HG03521 (cell line): ENCODE results near the gene TSACC.
"Not testable (repeated sequence)": the region's sequence is repeated elsewhere in the genome, so short reads cannot be mapped to it uniquely, and the experiment has no call there.

Experiments
- ATAC-seq: cut with Tn5 transposase; IDR thresholded peaks from one replicate; pipeline ENCODE4 v1.9.1; 2021; ENCODE audit warnings: mild to moderate bottlenecking, moderate library complexity; ENCODE audit not compliant: unreplicated experiment

The TSACC gene

GRCh38 chr1:156338180-156338976 lies at the start of gene TSACC, which contains the start of gene CCT3:
TSS of gene TSACC (plus strand) at chr1:156338526. CDS start at chr1:156339758, 1,232 bp downstream.
TSS of gene CCT3 (minus strand) at chr1:156338292. CDS start at chr1:156338184, 108 bp downstream.
- peak; percentile 90 for ATAC-seq

- ATAC-seq, result no peak
Observed at GRCh38 chr1:156289857-156290256, 48.5 kb upstream of the TSACC start.

GRCh38 chr1:156291226-156292061 lies 46.9 kb upstream of the TSACC start:
- no peak for ATAC-seq

GRCh38 chr1:156293098-156293434 lies 45.3 kb upstream of the TSACC start:
- no peak for ATAC-seq

GRCh38 chr1:156293895-156294294 lies 44.4 kb upstream of the TSACC start:
- no peak for ATAC-seq

- ATAC-seq, result no peak
Observed at GRCh38 chr1:156295391-156295947, 42.9 kb upstream of the TSACC start, which contains the start of gene GLMP. TSS of gene GLMP (minus strand) at chr1:156295679. CDS start at chr1:156295645, 34 bp downstream.

GRCh38 chr1:156298852-156299357 lies 39.4 kb upstream of the TSACC start, which contains the start of gene VHLL:
TSS of gene VHLL (minus strand) at chr1:156299307. CDS start at chr1:156299189, 118 bp downstream.
- no peak for ATAC-seq

GRCh38 chr1:156303241-156303640 lies 35.1 kb upstream of the TSACC start:
- ATAC-seq, result no peak

- no peak for ATAC-seq
Observed at GRCh38 chr1:156305215-156305614, 33.1 kb upstream of the TSACC start.

GRCh38 chr1:156308078-156308477 lies 30.2 kb upstream of the TSACC start:
- no peak for ATAC-seq

- ATAC-seq, result no peak
Observed at GRCh38 chr1:156310962-156311361, 27.4 kb upstream of the TSACC start.

GRCh38 chr1:156316909-156317308 lies 21.4 kb upstream of the TSACC start:
- ATAC-seq, result no peak

- ATAC-seq, result no peak
Observed at GRCh38 chr1:156319664-156320063, 18.7 kb upstream of the TSACC start.

- ATAC-seq, result no peak
Observed at GRCh38 chr1:156320560-156320959, 17.8 kb upstream of the TSACC start.

GRCh38 chr1:156323179-156323578 lies 15.1 kb upstream of the TSACC start:
- ATAC-seq, result not testable (repeated sequence)

GRCh38 chr1:156336242-156336641 lies 2.1 kb upstream of the TSACC start:
- no peak for ATAC-seq

GRCh38 chr1:156337052-156337887 lies 1.1 kb upstream of the TSACC start:
- ATAC-seq, result no peak

GRCh38 chr1:156337888-156338179 lies 492 bp upstream of the TSACC start:
- no peak for ATAC-seq

- ATAC-seq, result no peak
Observed at GRCh38 chr1:156342166-156342955, 4.0 kb downstream of the TSACC start.

GRCh38 chr1:156344409-156344808 lies 6.1 kb downstream of the TSACC start:
- ATAC-seq, result no peak
